Measurements from ENCODE around the gene PADI4.

PADI4 gene

GRCh38 chr1:17265950-17266349, 42.0 kb upstream of the PADI4 start:
- no peak overlapping the region for H3K4me2 ChIP-seq (ENCODE audit: low read length)
- no peak overlapping the region for H2AFZ ChIP-seq (ENCODE audit: low read depth, low read length)
- H3K27me3 ChIP-seq (ENCODE audit: low read depth, low read length), result peaks cover 8% of the 10 kb centered on the region; the same call in 1 of the 2 replicates
- H3K36me3 ChIP-seq (replicated peaks; ENCODE audit: low read depth, low read length), result no peaks in the 10 kb centered on the region
- H4K20me1 ChIP-seq (ENCODE audit: insufficient read depth, low read length), result no peaks in the 10 kb centered on the region
- H3K27ac ChIP-seq (ENCODE audit: low read length), result no peak overlapping the region
- no peaks in the 10 kb centered on the region for H3K4me1 ChIP-seq (ENCODE audit: low read length)
- no peaks in the 10 kb centered on the region for H3K79me2 ChIP-seq (ENCODE audit: low read length)
- no peaks in the 10 kb centered on the region for H3K9me3 ChIP-seq (ENCODE audit: insufficient read depth, low read length)
- TF ChIP-seq EZH2phosphoT487 (IDR thresholded peaks at IDR 0.05; ENCODE audit: low read depth) (no peak), CTCF (IDR thresholded peaks at IDR 0.05; ENCODE audit: low read depth, low read length) (no peak)
- no peak overlapping the region for H3K9ac ChIP-seq (ENCODE audit: low read length)
- no peak overlapping the region for H3K4me3 ChIP-seq (ENCODE audit: low read length)

GRCh38 chr1:17270891-17271765, 36.9 kb upstream of the PADI4 start:
- no peaks in the 10 kb centered on the region for H3K27me3 ChIP-seq (ENCODE audit: low read depth, low read length)
- no peak overlapping the region for H3K27ac ChIP-seq (ENCODE audit: low read length)
- H3K79me2 ChIP-seq (ENCODE audit: low read length), result no peaks in the 10 kb centered on the region
- no peaks in the 10 kb centered on the region for H3K9me3 ChIP-seq (ENCODE audit: insufficient read depth, low read length)
- no peaks in the 10 kb centered on the region for H3K36me3 ChIP-seq (replicated peaks; ENCODE audit: low read depth, low read length)
- no peaks in the 10 kb centered on the region for H3K4me1 ChIP-seq (ENCODE audit: low read length)
- no peaks in the 10 kb centered on the region for H4K20me1 ChIP-seq (ENCODE audit: insufficient read depth, low read length)
- TF ChIP-seq CTCF (IDR thresholded peaks at IDR 0.05; ENCODE audit: low read depth, low read length), result no peak
- H3K4me3 ChIP-seq (ENCODE audit: low read length), result no peak overlapping the region
- no peak overlapping the region for H3K9ac ChIP-seq (ENCODE audit: low read length)
- H3K4me2 ChIP-seq (ENCODE audit: low read length), result no peak overlapping the region
- no peak overlapping the region for H2AFZ ChIP-seq (ENCODE audit: low read depth, low read length)

- Histone ChIP-seq H3K4me2 (ENCODE audit: low read length) (no peak overlapping the region), H2AFZ (ENCODE audit: low read depth, low read length) (no peak overlapping the region), H3K4me3 (ENCODE audit: low read length) (no peak overlapping the region), H3K4me1 (ENCODE audit: low read length) (no peaks in the 10 kb centered on the region), H3K27ac (ENCODE audit: low read length) (no peak overlapping the region), H3K9me3 (ENCODE audit: insufficient read depth, low read length) (no peaks in the 10 kb centered on the region), H3K27me3 (ENCODE audit: low read depth, low read length) (no peaks in the 10 kb centered on the region), H3K36me3 (replicated peaks; ENCODE audit: low read depth, low read length) (no peaks in the 10 kb centered on the region), H3K9ac (ENCODE audit: low read length) (no peak overlapping the region), H4K20me1 (ENCODE audit: insufficient read depth, low read length) (no peaks in the 10 kb centered on the region), H3K79me2 (ENCODE audit: low read length) (no peaks in the 10 kb centered on the region)
- TF ChIP-seq EZH2phosphoT487 (IDR thresholded peaks at IDR 0.05; ENCODE audit: low read depth), result no peak
- no peak for TF ChIP-seq CTCF (IDR thresholded peaks at IDR 0.05; ENCODE audit: low read depth, low read length)
Observed at GRCh38 chr1:17272066-17272465, 35.9 kb upstream of the PADI4 start.

GRCh38 chr1:17272646-17273045, 35.4 kb upstream of the PADI4 start:
- no peaks in the 10 kb centered on the region for H3K36me3 ChIP-seq (replicated peaks; ENCODE audit: low read depth, low read length)
- no peak overlapping the region for H2AFZ ChIP-seq (ENCODE audit: low read depth, low read length)
- H3K79me2 ChIP-seq (ENCODE audit: low read length), result no peaks in the 10 kb centered on the region
- H4K20me1 ChIP-seq (ENCODE audit: insufficient read depth, low read length), result no peaks in the 10 kb centered on the region
- no peak overlapping the region for H3K4me3 ChIP-seq (ENCODE audit: low read length)
- H3K4me2 ChIP-seq (ENCODE audit: low read length), result no peak overlapping the region
- H3K9me3 ChIP-seq (ENCODE audit: insufficient read depth, low read length), result no peaks in the 10 kb centered on the region
- no peak for TF ChIP-seq CTCF (IDR thresholded peaks at IDR 0.05; ENCODE audit: low read depth, low read length)
- no peak overlapping the region for H3K9ac ChIP-seq (ENCODE audit: low read length)
- no peaks in the 10 kb centered on the region for H3K27me3 ChIP-seq (ENCODE audit: low read depth, low read length)
- H3K4me1 ChIP-seq (ENCODE audit: low read length), result no peaks in the 10 kb centered on the region
- H3K27ac ChIP-seq (ENCODE audit: low read length), result no peak overlapping the region
